Measurements from ENCODE around the gene GNAI1.

Gene GNAI1

GRCh38 chr7:80257756-80258155, 123.1 kb downstream of the GNAI1 start:
- DNase-seq: no peak

GRCh38 chr7:80260606-80261005, 126.0 kb downstream of the GNAI1 start:
- DNase-seq: no peak

GRCh38 chr7:80263333-80263732, 128.7 kb downstream of the GNAI1 start:
- no peak for DNase-seq

- DNase-seq: no peak
These were observed 129.2 kb downstream of the GNAI1 start for GRCh38 chr7:80263821-80264220.

GRCh38 chr7:80264769-80265495, 130.3 kb downstream of the GNAI1 start:
- DNase-seq: no peak

GRCh38 chr7:80272560-80273239, 138.1 kb downstream of the GNAI1 start:
- DNase-seq: no peak

GRCh38 chr7:80273327-80273726, 138.7 kb downstream of the GNAI1 start:
- peak; percentile 51 to 59 for DNase-seq

GRCh38 chr7:80275192-80275605, 140.6 kb downstream of the GNAI1 start:
- DNase-seq: no peak

Measured in inflammatory macrophage treated with lipopolysaccharide for 1 hour (primary cell).